Neural progenitor cell (in vitro differentiated cells): Measurements from ENCODE around the gene NAPG. TPM values are rescaled to one million over a fixed set of nuclear protein-coding genes. Genes with fewer than 3 reads are reported as not detected.

ENCODE experiments used
- DNase-seq: peaks from one replicate; pipeline ENCODE4 v3.0.0-alpha.2; 2016; ENCODE audit warnings: low spot score
- H2AFZ ChIP-seq: fragments of 200-600 bp; sonication (generic); replicated peaks from 2 replicates; pipeline ENCODE4 v1.6.1; 2016; ENCODE audit warnings: antibody characterized with exemption
- H3F3A ChIP-seq: fragments of 200-600 bp; sonication (generic); 2 replicates; pipeline ENCODE4 v1.6.1; 2016; ENCODE audit warnings: antibody characterized with exemption, low read depth
- H3K27ac ChIP-seq: fragments of 200-600 bp; sonication (generic); 2 replicates; pipeline ENCODE4 v1.5.1; 2016; ENCODE audit warnings: mild to moderate bottlenecking
- H3K27me3 ChIP-seq: fragments of 200-600 bp; sonication (generic); 2 replicates; pipeline ENCODE4 v1.6.1; 2016; ENCODE audit warnings: mild to moderate bottlenecking, moderate library complexity
- H3K36me3 ChIP-seq: fragments of 200-600 bp; sonication (generic); 2 replicates; pipeline ENCODE4 v1.5.1; 2016
- H3K4me1 ChIP-seq: fragments of 200-600 bp; sonication (generic); 2 replicates; pipeline ENCODE4 v1.6.1; 2016; ENCODE audit warnings: mixed run types
- H3K4me2 ChIP-seq: fragments of 200-600 bp; sonication (generic); 2 replicates; pipeline ENCODE4 v1.6.1; 2016
- H3K4me3 ChIP-seq: fragments of 200-600 bp; sonication (generic); 2 replicates; pipeline ENCODE4 v1.5.1; 2016
- H3K79me2 ChIP-seq: fragments of 200-600 bp; sonication (generic); 2 replicates; pipeline ENCODE4 v1.6.1; 2016; ENCODE audit warnings: low read depth
- H3K9ac ChIP-seq: fragments of 200-600 bp; sonication (generic); 2 replicates; pipeline ENCODE4 v1.6.1; 2016
- H3K9me3 ChIP-seq: fragments of 200-600 bp; sonication (generic); 2 replicates; pipeline ENCODE4 v1.5.1; 2016; ENCODE audit warnings: low read depth
- H4K20me1 ChIP-seq: fragments of 200-600 bp; sonication (generic); 2 replicates; pipeline ENCODE4 v1.6.1; 2016; ENCODE audit warnings: low read depth
- H3K27ac Mint-ChIP-seq: 3 replicates; pipeline ENCODE4 v1.8.0; 2021; ENCODE audit warnings: mixed read lengths
- H3K27me3 Mint-ChIP-seq: 2 replicates; pipeline ENCODE4 v1.8.0; 2022; ENCODE audit warnings: low read depth, mild to moderate bottlenecking, inconsistent platforms, moderate library complexity, mixed read lengths; ENCODE audit not compliant: insufficient read depth
- H3K36me3 Mint-ChIP-seq: 3 replicates; pipeline ENCODE4 v1.8.0; 2021; ENCODE audit warnings: mixed read lengths
- H3K4me1 Mint-ChIP-seq: 3 replicates; pipeline ENCODE4 v1.8.0; 2021; ENCODE audit warnings: mixed read lengths
- H3K4me3 Mint-ChIP-seq: 3 replicates; pipeline ENCODE4 v1.8.0; 2021; ENCODE audit warnings: mild to moderate bottlenecking, moderate library complexity, mixed read lengths
- H3K9me3 Mint-ChIP-seq: 3 replicates; pipeline ENCODE4 v1.8.0; 2020; ENCODE audit warnings: mixed read lengths
- EZH2 ChIP-seq: fragments of 200-600 bp; sonication (generic); IDR thresholded peaks from 2 replicates; pipeline ENCODE4 v1.6.1; 2017; ENCODE audit warnings: antibody characterized with exemption, mild to moderate bottlenecking, moderate library complexity
- EZH2phosphoT487 ChIP-seq: fragments of 200-600 bp; sonication (generic); IDR thresholded peaks from 2 replicates; pipeline ENCODE4 v1.6.1; 2017; ENCODE audit warnings: antibody characterized with exemption
- total RNA-seq: library from RNA; depleted of rRNA; stranded (reverse); fragments of >200 nt; gene quantifications from 2 replicates; pipeline ENCODE4 v1.2.3, GENCODE V29; 2015; ENCODE audit warnings: low replicate concordance
- TF ChIP-seq, protein P1 (sequence below): fragments of 200-600 bp; sonication (generic); IDR thresholded peaks from 2 replicates; pipeline ENCODE4 v1.5.1; 2017; ENCODE audit warnings: antibody characterized with exemption, mild to moderate bottlenecking

Gene NAPG
- total RNA-seq, 1 donor from 2014 or later: 56.6 TPM

DNA sequence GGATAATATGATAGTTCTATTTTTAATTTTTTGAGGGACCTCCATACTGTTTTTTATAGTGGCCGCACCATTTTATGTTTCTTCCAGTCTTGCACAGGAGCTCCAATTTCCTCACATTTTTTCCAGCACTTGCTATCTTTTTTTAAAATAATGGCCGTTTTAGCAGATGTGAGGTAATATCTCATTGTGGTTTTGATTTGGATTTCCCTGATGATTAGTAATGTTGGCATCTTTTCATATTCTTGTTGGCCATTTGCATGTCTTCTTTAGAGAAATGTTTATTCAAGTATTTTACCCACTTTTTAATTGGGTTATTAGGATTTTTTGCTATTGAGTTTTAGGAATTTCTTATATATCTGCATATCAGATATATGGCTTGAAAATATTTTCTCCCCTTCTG is 29.9 kb upstream of the NAPG start:
- H3K27ac ChIP-seq: no peak overlapping the region
- no peak overlapping the region for H3K27ac Mint-ChIP-seq
- no peaks in the 10 kb centered on the region for H4K20me1 ChIP-seq
- no peaks in the 10 kb centered on the region for H3K79me2 ChIP-seq
- no peak overlapping the region for H2AFZ ChIP-seq
- H3K36me3 ChIP-seq: no peaks in the 10 kb centered on the region
- no peaks in the 10 kb centered on the region for H3K4me1 Mint-ChIP-seq
- H3K27me3 ChIP-seq: no peaks in the 10 kb centered on the region
- H3K4me3 Mint-ChIP-seq: no peak overlapping the region
- H3K9me3 Mint-ChIP-seq: peaks cover 3% of the 10 kb centered on the region
- peaks cover 8% of the 10 kb centered on the region for H3K27me3 Mint-ChIP-seq
- no peak overlapping the region for H3K9ac ChIP-seq
- TF ChIP-seq EZH2 (no peak), EZH2phosphoT487 (no peak)
- TF ChIP-seq, protein P1, sequence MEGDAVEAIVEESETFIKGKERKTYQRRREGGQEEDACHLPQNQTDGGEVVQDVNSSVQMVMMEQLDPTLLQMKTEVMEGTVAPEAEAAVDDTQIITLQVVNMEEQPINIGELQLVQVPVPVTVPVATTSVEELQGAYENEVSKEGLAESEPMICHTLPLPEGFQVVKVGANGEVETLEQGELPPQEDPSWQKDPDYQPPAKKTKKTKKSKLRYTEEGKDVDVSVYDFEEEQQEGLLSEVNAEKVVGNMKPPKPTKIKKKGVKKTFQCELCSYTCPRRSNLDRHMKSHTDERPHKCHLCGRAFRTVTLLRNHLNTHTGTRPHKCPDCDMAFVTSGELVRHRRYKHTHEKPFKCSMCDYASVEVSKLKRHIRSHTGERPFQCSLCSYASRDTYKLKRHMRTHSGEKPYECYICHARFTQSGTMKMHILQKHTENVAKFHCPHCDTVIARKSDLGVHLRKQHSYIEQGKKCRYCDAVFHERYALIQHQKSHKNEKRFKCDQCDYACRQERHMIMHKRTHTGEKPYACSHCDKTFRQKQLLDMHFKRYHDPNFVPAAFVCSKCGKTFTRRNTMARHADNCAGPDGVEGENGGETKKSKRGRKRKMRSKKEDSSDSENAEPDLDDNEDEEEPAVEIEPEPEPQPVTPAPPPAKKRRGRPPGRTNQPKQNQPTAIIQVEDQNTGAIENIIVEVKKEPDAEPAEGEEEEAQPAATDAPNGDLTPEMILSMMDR: no peak
- no peak overlapping the region for H3K4me3 ChIP-seq
- H3K4me2 ChIP-seq: no peak overlapping the region
- no peaks in the 10 kb centered on the region for H3K4me1 ChIP-seq
- no peaks in the 10 kb centered on the region for H3F3A ChIP-seq
- H3K9me3 ChIP-seq: no peaks in the 10 kb centered on the region
- DNase-seq: no peak
- H3K36me3 Mint-ChIP-seq: peaks cover under 1% of the 10 kb centered on the region

DNA sequence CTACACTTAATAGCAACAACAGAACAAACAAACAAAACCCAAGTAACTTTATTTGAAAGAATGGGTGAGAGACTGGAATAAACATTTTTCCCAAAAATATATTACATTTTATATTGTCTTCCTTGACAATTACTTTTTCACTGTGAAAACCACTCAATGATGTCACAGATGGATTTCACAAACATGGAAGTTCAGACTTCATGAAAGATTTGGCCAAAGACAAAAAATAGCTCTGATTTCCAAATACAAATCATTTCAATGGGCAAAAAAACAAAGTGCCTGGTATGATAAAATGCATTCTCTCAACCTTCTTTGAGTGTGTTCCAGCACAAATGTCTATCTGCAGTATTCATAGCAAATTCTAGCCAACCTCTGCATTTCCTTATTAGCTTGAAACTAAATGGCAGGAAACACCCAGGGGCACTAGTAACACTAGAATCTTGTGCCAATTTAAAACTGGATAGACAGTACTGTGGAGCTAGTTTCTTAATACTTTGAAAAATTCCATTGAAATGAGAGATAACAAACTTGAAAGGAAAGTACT is 28.5 kb upstream of the NAPG start:
- H3K4me2 ChIP-seq: no peak overlapping the region

DNA sequence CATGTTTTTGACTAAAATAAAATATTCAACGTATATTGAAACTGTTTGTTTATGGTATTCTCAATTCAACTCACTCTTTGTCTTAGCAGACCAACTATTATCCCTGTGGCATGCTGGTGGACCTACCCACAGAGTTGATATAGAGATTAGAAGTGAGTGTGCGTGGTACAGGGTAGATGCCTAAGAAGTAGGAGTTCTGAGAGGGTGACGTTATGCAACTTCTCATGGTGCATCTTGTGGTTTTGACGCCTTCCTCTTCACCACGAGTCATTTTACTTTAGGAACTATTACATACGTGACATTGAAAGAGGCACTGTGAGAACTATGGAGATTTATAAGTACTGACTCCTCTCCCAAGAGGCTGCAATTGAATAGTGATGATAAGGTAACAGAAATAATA is 26.6 kb upstream of the NAPG start:
- Mint-ChIP-seq H3K4me1 (no peaks in the 10 kb centered on the region), H3K4me3 (no peak overlapping the region)
- no peaks in the 10 kb centered on the region for H3K79me2 ChIP-seq

More for the DNA sequence above, 28.5 kb upstream of the NAPG start:
- Histone ChIP-seq H3K27ac (no peak overlapping the region), H3K27me3 (no peaks in the 10 kb centered on the region), H3K9ac (no peak overlapping the region), H3K36me3 (no peaks in the 10 kb centered on the region), H4K20me1 (no peaks in the 10 kb centered on the region), H3F3A (no peaks in the 10 kb centered on the region), H3K79me2 (no peaks in the 10 kb centered on the region), H3K4me1 (no peaks in the 10 kb centered on the region), H3K9me3 (no peaks in the 10 kb centered on the region), H3K4me3 (no peak overlapping the region), H2AFZ (no peak overlapping the region)
- H3K36me3 Mint-ChIP-seq: no peaks in the 10 kb centered on the region
- no peak overlapping the region for H3K4me3 Mint-ChIP-seq
- TF ChIP-seq EZH2: no peak
- TF ChIP-seq, protein P1: no peak
- no peak for TF ChIP-seq EZH2phosphoT487
- no peaks in the 10 kb centered on the region for H3K4me1 Mint-ChIP-seq
- H3K27me3 Mint-ChIP-seq: peaks cover 8% of the 10 kb centered on the region
- no peak for DNase-seq
- peaks cover 3% of the 10 kb centered on the region for H3K9me3 Mint-ChIP-seq
- H3K27ac Mint-ChIP-seq: no peak overlapping the region

More for the DNA sequence above, 26.6 kb upstream of the NAPG start:
- peaks cover 6% of the 10 kb centered on the region for H3K27me3 Mint-ChIP-seq
- Histone ChIP-seq H3K4me1 (no peaks in the 10 kb centered on the region), H3K4me2 (no peak overlapping the region), H3K9me3 (no peaks in the 10 kb centered on the region), H3K9ac (no peak overlapping the region), H3F3A (no peaks in the 10 kb centered on the region), H2AFZ (no peak overlapping the region), H3K4me3 (no peak overlapping the region), H3K36me3 (no peaks in the 10 kb centered on the region), H4K20me1 (no peaks in the 10 kb centered on the region), H3K27ac (no peak overlapping the region), H3K27me3 (no peaks in the 10 kb centered on the region)
- DNase-seq: no peak
- TF ChIP-seq, protein P1: no peak
- TF ChIP-seq EZH2phosphoT487: no peak
- no peak for TF ChIP-seq EZH2
- peaks cover 6% of the 10 kb centered on the region for H3K9me3 Mint-ChIP-seq
- H3K36me3 Mint-ChIP-seq: no peaks in the 10 kb centered on the region
- H3K27ac Mint-ChIP-seq: no peak overlapping the region
